HG03575 (cell line): Measurements from ENCODE around the gene ZNF195.
"Not testable (repeated sequence)": the region's sequence is repeated elsewhere in the genome, so short reads cannot be mapped to it uniquely, and the experiment has no call there.

Experiments used
- ATAC-seq: cut with Tn5 transposase; IDR thresholded peaks from one replicate; pipeline ENCODE4 v1.9.1; 2021; ENCODE audit not compliant: unreplicated experiment, insufficient number of reproducible peaks, low FRiP score; ENCODE audit errors: extremely low read depth

ZNF195 gene

GRCh38 chr11:3359092-3359824, 19.7 kb downstream of the ZNF195 start:
- no peak for ATAC-seq

- no peak for ATAC-seq
Observed at GRCh38 chr11:3357994-3358676, 20.8 kb downstream of the ZNF195 start.

- no peak for ATAC-seq
Observed at GRCh38 chr11:3357302-3357701, 21.6 kb downstream of the ZNF195 start.

GRCh38 chr11:3356858-3357257, 22.1 kb downstream of the ZNF195 start:
- ATAC-seq, result no peak

- no peak for ATAC-seq
Observed at GRCh38 chr11:3353066-3353465, 25.9 kb downstream of the ZNF195 start.

GRCh38 chr11:3347127-3347526, 31.8 kb downstream of the ZNF195 start:
- no peak for ATAC-seq

- no peak for ATAC-seq
Observed at GRCh38 chr11:3346587-3346986, 32.4 kb downstream of the ZNF195 start.

GRCh38 chr11:3345736-3346135, 33.2 kb downstream of the ZNF195 start:
- ATAC-seq, result no peak

- ATAC-seq, result no peak
Observed at GRCh38 chr11:3344327-3345174, 34.4 kb downstream of the ZNF195 start.

GRCh38 chr11:3342709-3343108, 36.2 kb downstream of the ZNF195 start:
- no peak for ATAC-seq

GRCh38 chr11:3341298-3341697, 37.6 kb downstream of the ZNF195 start:
- ATAC-seq, result no peak

GRCh38 chr11:3340025-3340424, 38.9 kb downstream of the ZNF195 start:
- ATAC-seq, result no peak

- no peak for ATAC-seq
Observed at GRCh38 chr11:3339340-3339624, 39.7 kb downstream of the ZNF195 start.

GRCh38 chr11:3338569-3339339, 40.2 kb downstream of the ZNF195 start:
- no peak for ATAC-seq

- ATAC-seq, result not testable (repeated sequence)
Observed at GRCh38 chr11:3336420-3336819, 42.5 kb downstream of the ZNF195 start.

- ATAC-seq, result not testable (repeated sequence)
Observed at GRCh38 chr11:3333157-3333556, 45.8 kb downstream of the ZNF195 start.

- ATAC-seq, result not testable (repeated sequence)
Observed at GRCh38 chr11:3331078-3331477, 47.9 kb downstream of the ZNF195 start.

- not testable (repeated sequence) for ATAC-seq
Observed at GRCh38 chr11:3330064-3330463, 48.9 kb downstream of the ZNF195 start.

GRCh38 chr11:3328503-3328902, 50.4 kb downstream of the ZNF195 start:
- not testable (repeated sequence) for ATAC-seq
